ENCODE measurements around the gene TMEM167B. TPM values are rescaled to one million over a fixed set of nuclear protein-coding genes. Genes with fewer than 3 reads are reported as not detected.
A peak's percentile ranks its signal among the peaks of the same experiment; 100 is the strongest.

TMEM167B gene
- total RNA-seq, 1 experiment from 2014 or later, result 21.4 TPM

DNA sequence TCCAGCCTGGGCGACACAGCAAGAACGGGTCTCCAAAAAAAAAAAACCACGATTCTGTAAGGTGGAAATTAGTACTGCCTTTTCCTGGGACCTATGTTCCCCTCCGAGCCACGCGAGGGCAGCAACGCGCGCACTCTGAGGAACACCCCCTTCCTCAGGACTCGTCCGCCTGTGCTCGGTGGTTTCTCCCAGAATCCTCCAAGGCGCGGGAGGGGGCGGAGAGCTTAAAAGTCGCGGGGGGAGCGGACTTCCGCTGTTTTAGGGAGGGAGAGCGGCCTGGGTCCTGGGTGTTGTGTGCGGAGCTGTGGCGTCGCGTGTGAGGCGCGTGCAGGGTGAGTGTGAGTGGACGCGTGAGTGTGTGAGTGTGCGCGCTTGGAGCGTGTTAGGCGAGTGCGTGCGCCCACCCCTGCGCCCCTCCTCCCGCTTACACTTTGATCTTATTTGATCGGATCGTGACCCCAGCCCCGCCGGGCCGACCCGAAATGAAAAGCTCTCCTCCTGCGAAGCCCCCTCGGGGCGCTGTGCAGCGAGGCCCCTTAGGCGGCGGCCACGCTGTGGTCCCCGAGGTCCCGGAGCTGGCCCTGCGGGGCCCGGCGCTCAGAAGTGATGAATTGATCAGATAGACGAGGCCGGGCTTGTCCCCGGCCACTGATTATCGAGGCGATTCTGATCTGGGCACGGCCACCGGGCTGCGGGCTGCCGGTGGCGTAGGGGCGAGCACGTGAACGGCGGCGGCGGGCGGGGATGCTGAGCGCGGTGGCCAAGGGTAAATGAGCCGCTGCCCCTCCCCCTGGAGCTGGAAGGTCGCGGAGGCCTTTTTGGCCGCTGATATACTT, 9.6 kb downstream of the TMEM167B start (continued):
- TF ChIP-seq, protein P1, sequence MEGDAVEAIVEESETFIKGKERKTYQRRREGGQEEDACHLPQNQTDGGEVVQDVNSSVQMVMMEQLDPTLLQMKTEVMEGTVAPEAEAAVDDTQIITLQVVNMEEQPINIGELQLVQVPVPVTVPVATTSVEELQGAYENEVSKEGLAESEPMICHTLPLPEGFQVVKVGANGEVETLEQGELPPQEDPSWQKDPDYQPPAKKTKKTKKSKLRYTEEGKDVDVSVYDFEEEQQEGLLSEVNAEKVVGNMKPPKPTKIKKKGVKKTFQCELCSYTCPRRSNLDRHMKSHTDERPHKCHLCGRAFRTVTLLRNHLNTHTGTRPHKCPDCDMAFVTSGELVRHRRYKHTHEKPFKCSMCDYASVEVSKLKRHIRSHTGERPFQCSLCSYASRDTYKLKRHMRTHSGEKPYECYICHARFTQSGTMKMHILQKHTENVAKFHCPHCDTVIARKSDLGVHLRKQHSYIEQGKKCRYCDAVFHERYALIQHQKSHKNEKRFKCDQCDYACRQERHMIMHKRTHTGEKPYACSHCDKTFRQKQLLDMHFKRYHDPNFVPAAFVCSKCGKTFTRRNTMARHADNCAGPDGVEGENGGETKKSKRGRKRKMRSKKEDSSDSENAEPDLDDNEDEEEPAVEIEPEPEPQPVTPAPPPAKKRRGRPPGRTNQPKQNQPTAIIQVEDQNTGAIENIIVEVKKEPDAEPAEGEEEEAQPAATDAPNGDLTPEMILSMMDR (IDR thresholded peaks at IDR 0.05 in 2 of 3, conservative IDR thresholded peaks at IDR 0.05 in 1 of 3; ENCODE audit: borderline replicate concordance in 1 of 3, insufficient read depth in 1 of 3, low read depth in 2 of 3, low read length in 2 of 3), result peak; percentile 70 to 85 (median 79)
- TF ChIP-seq, protein P2, sequence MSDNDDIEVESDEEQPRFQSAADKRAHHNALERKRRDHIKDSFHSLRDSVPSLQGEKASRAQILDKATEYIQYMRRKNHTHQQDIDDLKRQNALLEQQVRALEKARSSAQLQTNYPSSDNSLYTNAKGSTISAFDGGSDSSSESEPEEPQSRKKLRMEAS (IDR thresholded peaks at IDR 0.05), result peak; percentile 98
- TF ChIP-seq YY1 (IDR thresholded peaks at IDR 0.05; ENCODE audit: extremely low read depth, insufficient replicate concordance, low read depth, low read length) (peak; percentile 77), TCF7L2 (IDR thresholded peaks at IDR 0.05; ENCODE audit: borderline replicate concordance, extremely low read depth, insufficient read depth, insufficient read length) (peak; percentile 79)

DNA sequence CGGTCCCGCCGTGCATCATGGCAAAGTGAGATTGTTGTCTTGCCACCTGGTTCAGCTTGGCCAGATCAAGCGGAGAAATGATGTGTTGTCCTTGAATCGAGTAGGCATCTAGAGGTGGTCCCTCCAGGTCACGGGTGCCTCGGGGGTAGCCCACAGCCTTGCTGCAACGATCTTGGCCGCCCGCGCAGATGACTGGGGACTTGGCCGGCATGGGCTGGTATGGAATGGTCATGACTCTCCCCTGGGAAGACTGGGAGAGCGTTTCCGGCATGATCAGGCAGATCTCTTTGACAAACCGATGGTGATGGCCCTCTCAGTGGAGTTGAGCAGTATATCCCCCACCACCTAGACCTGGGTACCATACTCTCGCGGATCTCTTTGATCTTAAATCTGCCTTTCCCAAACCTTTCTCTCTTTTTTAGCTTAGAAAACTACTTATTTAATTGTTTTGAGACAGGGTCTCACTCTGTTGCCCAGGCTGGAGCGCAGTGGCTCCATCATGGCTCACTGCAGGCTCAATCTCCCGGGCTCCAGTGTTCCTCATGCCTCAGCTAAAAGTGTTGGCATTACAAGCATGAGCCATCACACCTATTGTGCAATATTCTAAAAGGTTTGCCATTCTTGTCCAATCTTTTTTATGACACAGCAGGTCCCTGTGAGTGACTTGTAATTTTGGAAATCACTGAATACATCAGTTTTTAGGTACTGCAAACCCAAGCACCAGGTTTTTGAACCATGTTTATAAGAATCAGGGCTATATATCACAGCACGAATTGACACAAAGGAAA, 14.0 kb downstream of the TMEM167B start:
- POLR2A ChIA-PET, result interaction anchor here (0.7 kb wide), 1 partner anchor 274 kb away, joined by 3 read pairs; no protein-coding TSS in a partner anchor
- CTCF ChIA-PET, result interaction anchor here (0.7 to 1.7 kb wide), 2 partner anchors 8 to 92 kb away, joined by 3 to 6 read pairs; a partner anchor contains a TSS
- H3K27me3 ChIP-seq (ENCODE audit: insufficient read depth, low read length), result no peaks in the 10 kb centered on the region
- no peak overlapping the region for H3K4me3 ChIP-seq (replicated peaks in 1 of 2; ENCODE audit: low read depth in 1 of 2, low read length in 2 of 2)
- DNase-seq (ENCODE audit: low read depth, low spot score) (no peak), ATAC-seq (no peak)
- H3K9me3 ChIP-seq (ENCODE audit: control insufficient read depth in 1 of 2, insufficient read depth in 1 of 2, low read depth in 1 of 2, low read length in 2 of 2), result no peaks in the 10 kb centered on the region
- RAD21 ChIA-PET (ENCODE audit: low non-redundant PET in 1 of 2, low total read pairs in 2 of 2, uncharacterized antibody in 2 of 2, unreplicated experiment in 2 of 2), result no interaction called here
- no peak overlapping the region for H3K9ac ChIP-seq (ENCODE audit: low read length)
- H3K4me1 ChIP-seq (ENCODE audit: control insufficient read depth in 1 of 2, insufficient read depth in 2 of 2, low read length in 2 of 2), result peaks cover 0 to 8% of the 10 kb centered on the region in 2 experiments; a peak in 2 of 4 replicates
- no peaks in the 10 kb centered on the region for H4K20me1 ChIP-seq (ENCODE audit: insufficient read depth)
- TF ChIP-seq POLR2AphosphoS5 (IDR thresholded peaks at IDR 0.05; ENCODE audit: low read depth, low read length) (no peak; the same call in 1 of the 2 replicates), EZH2 (IDR thresholded peaks at IDR 0.05) (no peak), CEBPB (IDR thresholded peaks at IDR 0.05; ENCODE audit: low read depth) (peak; percentile 53; the same call in 1 of the 2 replicates)
- BruUV-seq (replicated peaks), result no TSS peak
- H3K36me3 ChIP-seq (ENCODE audit: control insufficient read depth in 1 of 2, insufficient read depth in 2 of 2, low read length in 2 of 2), result peaks cover 0 to 3% of the 10 kb centered on the region in 2 experiments; a peak in 2 of 4 replicates
- H2AFZ ChIP-seq (ENCODE audit: low read depth, low read length, poor library complexity, severe bottlenecking), result no peak overlapping the region
- H3K9me2 ChIP-seq (ENCODE audit: insufficient read depth), result no peaks in the 10 kb centered on the region
- H3K79me2 ChIP-seq (ENCODE audit: insufficient read depth, low read length), result peaks cover 22% of the 10 kb centered on the region
- no peak overlapping the region for H3K4me2 ChIP-seq (ENCODE audit: low read length)
- intact Hi-C loops (cut with micrococcal nuclease), result no loop called here
- H3K27ac ChIP-seq (ENCODE audit: low read depth, low read length), result no peak overlapping the region
